KMS-11 (cell line): ENCODE data around the gene CSRNP3.

Experiments used
- H2AFZ ChIP-seq: fragments of 200-600 bp; sonication (generic); 2 replicates; pipeline ENCODE4 v1.6.1; 2016; ENCODE audit warnings: antibody characterized with exemption, mixed run types, low read depth
- H3K27ac ChIP-seq: fragments of 200-600 bp; sonication (generic); 2 replicates; pipeline ENCODE4 v1.6.1; 2016; ENCODE audit warnings: mild to moderate bottlenecking, mixed run types
- H3K27me3 ChIP-seq: fragments of 200-600 bp; sonication (generic); 2 replicates; pipeline ENCODE4 v1.6.1; 2017; ENCODE audit warnings: mild to moderate bottlenecking, low read depth, mixed run types, moderate library complexity; ENCODE audit not compliant: insufficient read depth
- H3K36me3 ChIP-seq: fragments of 200-600 bp; sonication (generic); 2 replicates; pipeline ENCODE4 v1.6.1; 2017; ENCODE audit warnings: mild to moderate bottlenecking, mixed run types; ENCODE audit not compliant: insufficient read depth
- H3K4me1 ChIP-seq: fragments of 200-600 bp; sonication (generic); 2 replicates; pipeline ENCODE4 v1.6.1; 2016; ENCODE audit warnings: mild to moderate bottlenecking, low read depth, mixed run types; ENCODE audit not compliant: poor library complexity, severe bottlenecking
- H3K4me2 ChIP-seq: fragments of 200-600 bp; sonication (generic); 2 replicates; pipeline ENCODE4 v1.7.0; 2016; ENCODE audit warnings: mild to moderate bottlenecking, mixed run types
- H3K4me3 ChIP-seq: fragments of 200-600 bp; sonication (generic); IDR thresholded peaks from 2 replicates; pipeline ENCODE4 v1.6.1; 2017; ENCODE audit warnings: low read depth, low read length, mixed read lengths; ENCODE audit not compliant: insufficient read depth
- H3K79me2 ChIP-seq: fragments of 200-600 bp; sonication (generic); 2 replicates; pipeline ENCODE4 v1.6.1; 2016; ENCODE audit warnings: low read depth, mixed run types; ENCODE audit not compliant: insufficient read depth
- H3K9ac ChIP-seq: fragments of 200-600 bp; sonication (generic); 2 replicates; pipeline ENCODE4 v1.6.1; 2016; ENCODE audit warnings: mild to moderate bottlenecking, mixed run types
- H4K20me1 ChIP-seq: fragments of 200-600 bp; sonication (generic); 2 replicates; pipeline ENCODE4 v1.6.1; 2016; ENCODE audit warnings: mild to moderate bottlenecking, mixed run types; ENCODE audit not compliant: insufficient read depth
- CTCF ChIP-seq: fragments of 200-600 bp; sonication (generic); conservative IDR thresholded peaks from 2 replicates; pipeline ENCODE4 v1.6.1; 2017; ENCODE audit warnings: low read depth, mild to moderate bottlenecking, antibody characterized with exemption, low read length, moderate library complexity, mixed read lengths

CSRNP3 gene

GRCh38 chr2:165443511-165443910 is 26.0 kb upstream of the CSRNP3 start:
- no peaks in the 10 kb centered on the region for H3K79me2 ChIP-seq
- H4K20me1 ChIP-seq, result no peaks in the 10 kb centered on the region
- no peak overlapping the region for H3K4me2 ChIP-seq
- H3K27ac ChIP-seq, result no peak overlapping the region
- no peak overlapping the region for H2AFZ ChIP-seq
- H3K9ac ChIP-seq, result no peak overlapping the region
- no peak overlapping the region for H3K4me3 ChIP-seq
- no peaks in the 10 kb centered on the region for H3K27me3 ChIP-seq
- H3K36me3 ChIP-seq, result no peaks in the 10 kb centered on the region
- H3K4me1 ChIP-seq, result peaks cover 9% of the 10 kb centered on the region
- TF ChIP-seq CTCF, result no peak

DNA sequence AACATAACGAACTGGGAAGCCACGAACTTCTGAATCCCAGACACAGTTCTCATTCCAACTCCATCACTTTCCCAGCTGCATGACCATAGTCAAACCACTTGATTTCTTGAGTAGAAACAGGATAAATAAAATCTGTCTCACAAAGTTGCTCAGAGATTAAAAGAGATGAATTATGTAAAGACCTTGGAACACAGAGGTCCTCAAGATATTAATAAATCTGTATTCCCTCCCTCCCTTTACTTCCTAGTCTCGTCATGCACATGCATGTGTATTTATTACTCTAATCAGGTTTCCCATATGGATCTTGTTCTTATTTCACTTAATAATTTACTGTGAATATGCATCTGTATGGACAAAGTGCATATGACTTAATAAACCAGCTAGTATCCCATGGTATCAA is 21.1 kb upstream of the CSRNP3 start:
- H3K36me3 ChIP-seq, result no peaks in the 10 kb centered on the region

GRCh38 chr2:165450156-165450555 is 19.3 kb upstream of the CSRNP3 start:
- Histone ChIP-seq H3K27ac (no peak overlapping the region), H2AFZ (no peak overlapping the region)

More for the DNA sequence above, 21.1 kb upstream of the CSRNP3 start:
- Histone ChIP-seq H4K20me1 (no peaks in the 10 kb centered on the region), H2AFZ (no peak overlapping the region), H3K4me2 (no peak overlapping the region), H3K9ac (no peak overlapping the region), H3K27me3 (no peaks in the 10 kb centered on the region), H3K4me3 (no peak overlapping the region), H3K4me1 (no peaks in the 10 kb centered on the region), H3K27ac (no peak overlapping the region), H3K79me2 (no peaks in the 10 kb centered on the region)
- no peak for TF ChIP-seq CTCF

GRCh38 chr2:165452327-165452726 is 17.2 kb upstream of the CSRNP3 start:
- no peak overlapping the region for H3K9ac ChIP-seq
- no peak overlapping the region for H3K27ac ChIP-seq
- no peak overlapping the region for H2AFZ ChIP-seq
- H4K20me1 ChIP-seq, result no peaks in the 10 kb centered on the region
- no peak for TF ChIP-seq CTCF
- no peak overlapping the region for H3K4me3 ChIP-seq
- no peak overlapping the region for H3K4me2 ChIP-seq
- H3K79me2 ChIP-seq, result no peaks in the 10 kb centered on the region
- H3K4me1 ChIP-seq, result no peaks in the 10 kb centered on the region
- H3K36me3 ChIP-seq, result no peaks in the 10 kb centered on the region
- no peaks in the 10 kb centered on the region for H3K27me3 ChIP-seq

More at GRCh38 chr2:165450156-165450555, 19.3 kb upstream of the CSRNP3 start:
- H3K27me3 ChIP-seq, result no peaks in the 10 kb centered on the region
- no peak overlapping the region for H3K9ac ChIP-seq
- no peaks in the 10 kb centered on the region for H3K79me2 ChIP-seq
- H3K36me3 ChIP-seq, result no peaks in the 10 kb centered on the region
- H3K4me2 ChIP-seq, result no peak overlapping the region
- TF ChIP-seq CTCF, result no peak
- no peaks in the 10 kb centered on the region for H4K20me1 ChIP-seq
- H3K4me1 ChIP-seq, result no peaks in the 10 kb centered on the region
- H3K4me3 ChIP-seq, result no peak overlapping the region

GRCh38 chr2:165453561-165454094 is 15.9 kb upstream of the CSRNP3 start:
- Histone ChIP-seq H3K4me2 (no peak overlapping the region), H3K79me2 (no peaks in the 10 kb centered on the region), H3K4me1 (no peaks in the 10 kb centered on the region), H3K9ac (no peak overlapping the region), H3K36me3 (no peaks in the 10 kb centered on the region), H2AFZ (no peak overlapping the region), H3K27me3 (no peaks in the 10 kb centered on the region), H3K27ac (no peak overlapping the region), H4K20me1 (no peaks in the 10 kb centered on the region), H3K4me3 (no peak overlapping the region)
- no peak for TF ChIP-seq CTCF
